Activated CD8-positive, alpha-beta memory T cell treated with anti-CD3 and anti-CD28 coated beads for 4 hours (primary cell): ENCODE data around the gene TBPL1.

Source experiments
- DNase-seq, 2 donors: peaks; one replicate each; pipeline ENCODE4 v3.0.0-alpha.2; 2020; ENCODE audit warnings: low read depth in 2 of 2

Gene TBPL1

DNA sequence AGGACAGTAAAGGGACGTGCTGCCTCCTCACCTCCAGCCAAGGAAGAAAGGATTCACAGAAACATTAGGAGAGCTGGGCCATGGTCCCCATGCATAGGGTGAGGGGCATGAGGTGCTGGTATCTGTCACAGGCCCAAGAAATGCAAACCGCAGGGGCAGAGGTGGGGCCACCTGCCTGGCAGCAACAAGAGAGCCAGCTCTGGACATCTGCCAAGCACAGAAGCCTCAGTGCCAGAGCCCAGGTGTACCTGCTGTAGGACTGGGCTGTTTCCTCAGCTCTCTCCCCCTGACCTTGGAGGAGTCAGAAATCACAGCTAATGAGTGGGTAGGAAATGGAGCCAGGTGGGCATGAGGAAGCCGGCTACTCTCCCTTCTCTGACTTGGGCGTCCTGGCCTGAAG lies 54.1 kb downstream of the TBPL1 start:
- no peak for DNase-seq

DNA sequence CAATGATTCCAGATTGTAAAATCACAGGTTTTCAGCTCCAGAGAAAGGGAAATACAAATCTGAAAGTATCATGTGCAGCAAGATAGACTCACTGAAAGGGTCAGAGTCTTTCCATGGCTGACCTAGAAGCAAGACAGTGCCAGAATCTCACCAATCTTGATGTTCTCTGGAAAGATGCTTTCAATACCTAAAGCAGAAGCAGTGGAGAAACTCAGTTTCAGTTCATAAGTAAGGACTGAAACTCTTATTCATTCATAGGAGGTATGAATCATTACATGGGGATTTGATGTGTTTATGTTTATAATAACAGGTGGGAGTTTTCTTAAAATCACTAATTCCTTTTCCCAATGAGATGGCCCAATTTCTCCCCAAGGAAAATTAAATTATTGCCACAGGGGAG lies 56.9 kb downstream of the TBPL1 start:
- DNase-seq: no peak

DNA sequence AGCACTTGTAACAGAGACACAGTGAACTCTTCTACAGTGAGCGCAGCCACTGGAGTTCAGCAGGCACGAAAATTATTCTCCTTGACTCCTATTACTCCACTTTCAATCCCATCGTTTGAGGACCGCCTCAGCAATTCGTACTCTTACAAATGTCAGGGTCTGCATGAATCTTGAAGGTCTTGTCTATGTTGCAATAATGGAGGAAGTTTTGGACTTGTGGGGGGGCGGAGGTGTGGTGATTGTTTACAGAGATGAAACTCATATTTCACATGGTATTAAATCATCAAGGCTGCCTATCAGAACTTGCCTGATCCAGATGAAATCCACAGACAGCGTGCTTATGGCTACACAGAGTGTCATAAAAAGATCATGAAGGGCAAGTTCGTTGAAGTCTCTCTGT lies 57.4 kb downstream of the TBPL1 start:
- no peak for DNase-seq

DNA sequence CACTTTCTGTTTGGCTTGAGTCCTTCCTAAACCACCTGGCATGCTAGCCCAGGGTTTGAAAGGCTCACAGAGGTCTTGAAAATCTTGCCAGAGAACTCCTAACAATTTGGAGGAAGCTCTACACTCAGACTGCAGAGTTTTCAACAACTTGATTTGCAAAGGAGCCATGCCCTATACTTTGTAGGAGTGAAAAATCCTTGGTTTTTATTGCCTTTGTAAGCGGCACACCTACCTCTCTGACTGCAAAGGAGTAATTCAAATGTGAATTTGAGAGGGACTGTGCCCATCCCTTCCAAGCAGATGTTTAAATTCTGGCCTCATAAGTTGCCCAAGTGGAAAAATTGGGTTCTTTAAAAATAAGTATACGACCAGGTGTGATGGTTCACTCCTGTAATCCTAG lies 58.0 kb downstream of the TBPL1 start:
- no peak for DNase-seq

DNA sequence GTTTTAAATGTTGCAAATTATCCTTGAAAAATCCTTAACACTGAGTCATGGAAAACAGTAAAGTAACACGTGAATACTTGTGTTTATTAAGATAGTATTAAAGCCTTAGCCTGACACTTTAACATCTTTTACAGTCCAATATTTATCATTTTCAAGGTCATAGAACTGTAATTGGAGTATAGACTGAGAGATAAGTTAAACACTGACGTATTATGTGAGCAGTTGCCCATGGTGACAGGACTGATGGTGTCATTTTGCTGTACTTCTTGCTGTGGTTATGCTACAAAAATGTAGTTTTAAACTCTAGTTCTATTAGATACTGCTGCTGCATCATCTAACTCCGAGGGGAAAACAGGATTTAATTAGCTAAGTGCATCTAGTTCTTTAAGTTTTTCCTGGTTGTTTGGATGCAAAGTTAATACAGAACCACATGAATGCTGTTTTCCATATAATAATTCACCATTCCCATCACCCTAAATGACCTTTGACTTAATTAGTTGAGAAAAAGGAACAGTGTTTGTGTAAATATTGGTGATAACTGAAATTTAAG lies 61.6 kb downstream of the TBPL1 start:
- DNase-seq: no peak

DNA sequence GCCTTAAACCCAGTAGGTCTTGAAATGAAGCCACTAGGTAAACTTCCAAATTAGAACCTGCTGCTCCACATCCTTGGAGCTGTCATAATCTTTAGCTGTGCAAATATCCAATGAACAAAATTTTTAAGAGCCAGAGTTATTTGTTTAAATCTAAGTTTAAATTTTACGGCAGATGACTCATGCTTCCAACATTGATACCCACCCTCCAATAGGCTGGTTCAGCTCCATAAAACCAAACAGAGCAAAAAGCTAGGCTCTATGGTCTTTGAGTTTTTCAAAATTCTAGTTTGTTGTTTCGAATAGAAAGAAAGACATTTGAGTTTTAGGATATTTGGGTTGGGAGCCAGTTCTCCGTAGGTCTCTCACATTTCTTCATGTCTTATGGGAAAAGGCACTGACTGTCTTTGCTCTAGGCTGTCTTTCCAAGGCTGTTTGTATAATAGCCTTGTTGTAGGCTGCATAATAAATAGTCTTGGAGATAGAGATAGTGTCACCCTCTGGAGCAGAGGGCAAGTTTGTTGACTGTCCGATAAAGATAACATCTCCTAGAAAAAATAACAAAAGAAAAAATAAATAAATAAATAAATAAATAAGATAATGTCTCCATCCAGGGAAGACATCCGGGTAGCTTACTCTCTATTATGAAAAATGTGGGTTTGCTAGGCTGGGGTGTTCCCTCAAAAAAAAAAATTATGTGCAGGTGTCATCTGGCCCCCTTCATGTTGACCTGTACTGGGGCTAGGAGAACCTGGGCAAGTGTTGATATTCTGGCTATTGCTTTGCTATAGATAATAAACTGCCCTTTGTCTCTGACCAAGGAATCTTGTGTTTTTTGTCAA lies 62.9 kb downstream of the TBPL1 start:
- DNase-seq: no peak

DNA sequence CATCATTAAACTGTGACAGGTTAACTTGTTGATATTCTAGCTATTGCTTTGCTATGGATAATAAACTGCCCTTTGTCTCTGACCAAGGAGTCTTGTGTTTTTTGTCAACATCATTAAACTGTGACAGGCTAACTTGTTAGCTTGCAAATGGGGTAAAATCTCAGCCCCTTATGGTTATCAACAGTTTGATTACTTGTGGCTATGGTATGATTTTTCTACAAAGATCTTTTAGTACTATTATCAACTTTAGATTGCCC lies 63.5 kb downstream of the TBPL1 start:
- DNase-seq: no peak

DNA sequence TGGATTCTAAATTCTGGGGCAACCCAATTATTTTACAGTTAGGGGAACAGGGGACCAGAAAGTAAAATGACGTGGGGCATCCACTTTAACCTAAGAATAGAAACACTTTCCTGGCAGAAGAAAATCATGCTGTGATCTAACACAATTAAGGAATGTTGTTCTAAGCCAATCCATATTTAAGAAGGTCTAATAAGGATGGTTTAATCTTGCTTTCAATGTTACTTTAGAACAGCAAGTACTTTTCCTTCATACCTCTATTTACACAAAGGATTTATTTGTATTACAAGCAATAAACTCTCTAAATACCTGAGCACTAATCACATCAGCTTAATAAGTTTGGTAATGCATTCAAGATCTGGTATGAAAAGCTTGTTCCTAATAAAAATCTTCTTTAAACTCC lies 67.0 kb downstream of the TBPL1 start:
- no peak for DNase-seq

DNA sequence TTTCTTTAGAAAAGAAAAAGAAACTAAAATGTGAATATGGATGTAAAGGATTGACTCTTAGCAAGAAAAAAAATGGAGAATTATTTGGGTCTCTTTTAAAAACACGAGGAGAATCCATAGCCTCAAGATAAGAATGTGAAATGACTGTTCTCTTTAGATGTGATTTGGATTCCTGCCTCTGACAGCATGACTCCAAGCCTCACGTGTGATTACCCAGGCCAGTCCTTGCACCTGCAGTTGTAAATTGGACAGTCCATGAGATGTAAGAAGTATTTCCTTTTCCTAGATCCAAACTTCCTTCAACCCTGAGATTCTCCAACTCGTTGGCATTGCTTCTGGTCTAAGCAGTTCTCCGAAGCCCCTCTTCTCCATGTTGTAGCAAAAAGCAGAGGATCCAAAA lies 67.5 kb downstream of the TBPL1 start:
- no peak for DNase-seq

DNA sequence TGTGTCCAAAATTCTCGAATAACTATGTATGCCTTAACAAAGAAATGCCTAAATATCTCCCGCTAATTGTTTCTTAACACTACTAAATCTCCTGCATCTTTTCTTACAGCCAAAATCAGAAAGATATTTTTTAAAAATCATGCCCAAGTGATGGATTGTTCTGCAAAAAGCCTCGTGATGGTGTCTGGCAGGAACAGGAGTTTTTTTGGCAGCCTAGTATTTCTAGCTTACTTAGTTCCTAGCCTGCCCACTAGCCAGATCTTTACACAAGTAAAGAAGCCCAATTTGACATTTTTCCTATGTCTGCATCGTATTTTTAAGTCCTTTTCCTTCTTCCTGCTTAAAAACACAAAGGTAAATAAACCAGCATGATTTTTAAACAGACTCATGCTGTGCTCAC lies 67.9 kb downstream of the TBPL1 start:
- no peak for DNase-seq

DNA sequence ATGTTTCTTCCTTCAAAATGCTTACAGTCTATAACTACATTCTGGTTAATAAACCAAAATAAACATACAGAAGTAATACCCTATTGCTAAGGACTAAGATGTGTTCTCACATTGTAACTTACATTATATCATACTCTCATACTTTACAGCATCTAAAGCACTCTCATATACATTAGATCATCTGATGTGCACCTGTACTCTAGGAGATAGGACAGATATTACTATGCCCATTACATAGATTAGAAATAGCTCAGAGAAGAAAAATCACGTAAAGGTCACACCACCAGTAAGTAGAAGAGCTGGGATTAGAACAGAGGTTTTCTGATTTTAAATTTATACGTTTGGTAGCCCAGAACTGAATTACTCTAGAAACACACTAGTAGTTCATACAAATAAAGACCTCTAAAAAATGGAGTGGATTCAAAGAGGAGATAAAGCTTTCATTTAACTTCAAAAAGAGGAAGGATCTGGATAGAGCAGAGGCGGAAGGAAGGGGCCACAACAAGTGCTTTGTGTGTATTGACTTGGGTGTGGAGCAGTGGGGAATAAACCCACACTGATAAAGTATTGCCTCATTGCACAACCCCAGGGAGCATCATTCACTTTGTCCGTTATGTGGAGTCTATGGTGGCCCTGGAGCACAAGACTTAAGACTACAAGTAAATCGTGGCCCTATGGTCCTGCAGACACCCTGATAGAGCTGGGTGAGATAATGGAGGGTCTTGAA lies 68.5 kb downstream of the TBPL1 start:
- no peak for DNase-seq

DNA sequence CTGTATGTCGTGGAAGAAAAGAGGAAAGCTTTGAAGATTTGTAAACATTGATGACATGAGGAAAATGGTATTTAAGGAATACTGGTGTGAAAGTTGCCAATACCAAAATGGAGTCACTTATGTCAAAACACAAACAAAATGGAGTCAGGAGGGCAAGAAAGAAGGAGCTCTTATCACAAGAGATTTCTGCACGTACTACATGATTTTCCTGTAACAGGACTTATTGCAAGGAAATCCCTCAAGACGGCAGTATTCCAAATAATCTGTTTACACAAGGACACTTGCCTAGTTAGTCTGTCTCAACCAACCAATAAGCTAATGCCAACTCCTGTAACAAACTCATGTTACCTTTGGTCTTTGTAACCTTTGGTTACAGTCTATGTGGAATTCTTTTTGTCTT lies 69.6 kb downstream of the TBPL1 start:
- DNase-seq: no peak

DNA sequence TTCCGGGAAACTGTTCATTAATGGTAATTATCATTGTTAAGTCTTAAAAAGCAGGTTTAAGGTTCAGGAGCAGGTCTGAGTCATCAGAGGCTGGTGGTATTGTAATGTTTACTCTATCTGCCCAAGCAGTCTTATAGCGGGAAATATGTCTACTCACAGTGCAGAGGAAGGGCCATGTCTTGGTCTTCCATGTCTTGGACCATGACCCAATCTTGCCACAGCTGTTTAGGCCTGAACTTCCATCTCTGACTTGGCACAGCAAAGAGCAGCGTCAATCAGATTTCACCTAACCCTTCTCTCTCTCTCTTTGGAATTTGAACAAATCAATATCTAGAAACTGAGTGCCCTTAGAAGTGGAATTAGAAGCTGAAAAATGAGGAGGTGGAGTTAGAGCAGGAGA lies 73.6 kb downstream of the TBPL1 start:
- no peak for DNase-seq

DNA sequence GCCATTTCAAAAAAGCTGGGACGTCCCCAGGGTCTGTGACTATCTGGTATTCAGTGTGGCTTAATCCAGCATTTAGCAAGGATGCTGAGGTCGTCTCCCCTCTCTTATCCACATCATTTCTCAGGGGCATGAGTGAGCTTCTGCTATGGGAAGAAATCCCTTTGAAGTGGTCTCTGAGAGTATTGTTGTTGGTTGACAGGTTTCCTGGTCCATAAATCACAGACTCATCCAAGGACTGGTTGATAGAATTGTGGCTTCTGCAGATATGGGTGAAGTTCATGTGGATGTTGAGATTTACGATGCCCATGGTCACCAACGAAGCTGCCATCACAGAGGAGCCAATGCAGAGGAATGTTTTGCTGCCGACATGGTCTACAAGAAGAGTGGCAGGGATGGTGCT lies 75.4 kb downstream of the TBPL1 start:
- DNase-seq: no peak

DNA sequence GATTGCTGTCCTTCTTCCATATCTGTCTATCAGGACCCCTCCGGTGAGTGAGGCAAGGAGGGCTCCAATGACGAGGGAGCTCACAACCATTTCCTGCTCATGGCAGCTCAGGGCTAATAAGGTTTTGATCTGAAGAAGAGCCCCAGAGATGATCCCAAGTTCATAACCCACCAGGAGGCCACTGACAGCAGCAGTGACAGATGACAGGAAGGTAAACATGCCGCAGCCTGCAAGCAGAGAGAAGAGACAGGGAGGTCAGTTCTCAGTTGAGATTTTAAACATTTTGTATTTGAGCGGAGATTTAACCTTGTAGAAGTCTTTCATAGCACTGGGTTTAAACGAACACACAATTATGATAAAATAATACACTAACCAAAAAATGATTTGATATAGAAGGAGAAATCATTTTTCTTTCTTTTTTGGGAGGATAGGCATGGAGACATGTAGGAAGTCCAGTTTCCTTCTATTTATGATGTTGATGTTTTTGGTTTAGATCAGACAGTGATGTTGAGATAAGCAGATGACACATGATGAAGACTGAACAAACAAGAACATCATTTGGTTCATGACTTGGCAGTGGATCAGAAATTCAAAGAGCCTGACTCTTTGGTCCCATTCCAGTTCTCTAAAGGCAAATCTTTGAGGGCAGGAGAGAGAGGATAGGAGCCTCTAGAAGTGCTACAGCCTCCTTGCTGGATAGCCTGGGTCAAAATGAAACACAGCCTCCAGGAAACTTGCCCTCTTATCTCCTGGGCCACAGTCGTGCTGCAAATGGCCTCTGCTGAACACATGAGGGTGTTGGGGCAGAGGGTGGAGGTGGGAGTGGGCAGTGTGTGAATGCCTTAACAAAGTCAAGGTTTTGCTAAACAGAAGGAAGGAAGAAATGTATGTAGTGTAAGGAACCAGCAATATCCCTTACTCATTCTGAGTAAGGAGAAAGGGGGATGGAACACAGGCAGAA lies 76.8 kb downstream of the TBPL1 start:
- DNase-seq: no peak

DNA sequence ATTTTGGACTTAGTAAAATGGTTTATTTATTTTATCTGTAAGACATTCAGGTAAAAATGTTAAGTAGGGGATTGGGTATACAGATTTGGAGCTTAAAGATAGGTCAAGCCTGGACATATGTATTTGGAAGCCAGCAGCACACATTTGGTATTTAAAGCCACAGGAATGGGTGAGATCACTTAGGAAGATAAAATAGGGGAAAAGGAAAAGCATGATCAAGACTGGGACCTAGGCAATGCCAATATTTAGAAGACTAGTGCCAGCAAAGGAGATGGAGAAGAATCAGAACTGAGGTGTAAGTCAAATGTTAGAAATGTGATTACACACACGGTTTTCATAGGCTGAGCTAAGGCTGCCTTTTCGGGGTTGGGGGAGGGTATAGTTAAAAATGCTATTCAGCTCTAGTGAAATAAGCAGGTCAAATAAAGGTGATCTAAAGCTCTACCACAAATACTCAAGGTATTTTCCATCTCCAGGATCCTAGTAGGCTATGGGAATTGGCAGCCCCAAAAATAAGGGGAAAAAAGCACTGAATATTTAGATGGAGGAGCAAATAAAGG lies 78.8 kb downstream of the TBPL1 start:
- DNase-seq: no peak

DNA sequence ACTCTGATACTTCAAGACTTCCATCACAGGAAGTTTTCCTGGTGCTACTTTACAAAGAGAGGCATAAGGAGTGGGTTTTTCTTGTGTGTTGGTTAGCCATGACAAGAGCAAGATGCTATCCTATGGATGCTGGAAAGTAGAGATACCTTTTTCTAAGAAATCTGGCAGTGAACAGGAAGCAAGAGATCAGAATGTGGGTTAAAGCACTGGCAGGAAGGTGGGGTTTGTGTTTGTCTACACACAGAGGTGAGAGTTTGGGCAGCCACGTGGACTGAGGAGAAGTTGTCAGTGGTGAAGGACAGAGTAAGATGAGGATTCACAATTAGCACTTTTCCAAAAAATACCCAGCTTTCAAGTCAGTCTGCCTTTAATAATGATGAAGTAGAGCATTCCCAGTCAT lies 81.5 kb downstream of the TBPL1 start:
- DNase-seq: no peak

DNA sequence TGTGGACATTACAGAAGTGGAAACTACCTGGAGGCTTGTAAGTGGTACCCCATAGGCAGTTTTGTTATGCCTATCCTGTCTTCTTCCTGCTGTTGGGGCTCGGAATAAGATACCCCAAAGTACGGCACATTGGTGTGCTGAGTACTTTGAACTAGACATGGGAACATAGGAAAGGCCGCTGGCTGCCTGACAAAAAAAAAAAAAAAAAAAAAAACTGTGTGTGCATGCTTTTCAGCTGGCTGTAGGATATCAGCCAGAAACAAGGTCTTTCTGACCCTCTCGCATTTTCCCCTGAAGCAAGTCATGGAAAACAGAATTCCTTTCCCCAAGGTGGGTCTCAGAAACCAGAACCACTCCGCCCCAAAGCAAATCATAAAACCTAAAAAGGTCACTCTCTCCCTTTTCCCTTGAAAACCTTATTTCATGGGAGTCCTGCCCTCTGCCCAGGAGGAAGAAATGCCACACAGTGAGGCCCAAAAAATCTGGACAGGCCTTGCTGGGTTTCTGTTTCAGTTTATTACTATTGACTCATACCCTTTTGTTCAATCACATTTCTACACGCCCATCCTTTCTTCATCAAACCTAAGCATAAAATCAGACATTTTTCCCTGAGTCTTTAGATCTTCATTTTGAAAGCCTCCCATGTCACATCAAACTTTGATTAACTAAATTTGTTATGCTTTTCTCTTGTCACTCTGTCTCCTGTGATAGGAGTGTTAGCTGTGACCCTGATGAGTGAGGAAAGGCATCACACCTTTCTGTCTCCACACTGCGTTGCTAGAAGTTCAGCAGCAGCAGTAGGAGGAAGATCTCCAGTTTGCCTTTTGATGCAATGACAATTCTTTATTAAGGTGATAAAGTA lies 82.2 kb downstream of the TBPL1 start:
- DNase-seq: no peak

DNA sequence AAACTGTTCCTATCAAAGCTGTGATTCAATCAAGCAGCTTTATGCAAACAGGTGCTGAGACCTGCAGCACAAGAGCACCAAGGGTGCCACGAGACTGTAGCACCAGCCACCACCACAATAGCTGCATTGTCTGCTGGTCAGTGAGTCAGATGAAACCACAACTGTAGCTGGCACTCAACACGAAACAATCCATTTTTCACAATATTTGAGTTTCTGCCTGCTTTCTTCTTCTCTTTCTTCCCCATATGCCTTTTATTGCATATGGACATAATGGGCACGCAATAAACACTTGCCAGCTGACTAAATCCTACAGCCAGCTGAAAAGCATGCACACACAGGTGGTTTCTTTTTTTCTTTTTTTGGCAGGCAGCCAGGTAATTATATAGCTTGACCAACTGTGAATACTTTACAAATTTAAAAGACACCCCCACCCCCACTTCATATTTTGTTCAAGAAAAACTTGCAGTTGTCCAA lies 82.8 kb downstream of the TBPL1 start:
- no peak for DNase-seq

DNA sequence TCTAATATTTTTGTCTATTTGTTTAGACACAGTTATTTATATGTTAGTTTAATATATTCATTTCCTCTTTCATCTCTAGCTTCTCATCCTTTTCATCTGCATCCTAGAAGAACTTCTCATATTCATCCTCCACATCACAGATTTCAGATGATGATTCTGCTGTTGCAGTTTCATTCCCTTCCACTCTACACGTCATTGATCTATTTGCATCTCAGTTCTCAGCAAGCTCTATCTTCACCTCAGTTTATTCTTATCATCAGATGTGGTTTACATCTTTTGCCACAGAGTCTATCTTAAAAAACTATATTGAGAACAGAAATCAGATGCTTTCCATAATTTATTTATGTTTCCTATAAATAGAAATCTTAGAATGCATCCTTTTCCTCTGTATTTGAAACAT lies 86.1 kb downstream of the TBPL1 start:
- DNase-seq: no peak
